Measurements from ENCODE around the gene WFDC9. TPM values are rescaled to one million over a fixed set of nuclear protein-coding genes. Genes with fewer than 3 reads are reported as not detected.
A peak's percentile ranks its signal among the peaks of the same experiment; 100 is the strongest.

The WFDC9 gene
- total RNA-seq, 1 experiment from 2014 or later = not detected

- TF ChIP-seq CTCF (conservative IDR thresholded peaks at IDR 0.05) = peak; percentile 84
- no peak for TF ChIP-seq EZH2 (IDR thresholded peaks at IDR 0.05; ENCODE audit: low read depth)
- Histone ChIP-seq H2AFZ (no peak within 1 kb of the TSS), H3K9me3 (ENCODE audit: insufficient read depth, low read depth) (no peaks in the 10 kb centered on the region), H3K4me2 (peak within 1 kb of the TSS; percentile 28; the same call in 1 of the 2 replicates), H3K4me3 (no peak within 1 kb of the TSS), H4K20me1 (ENCODE audit: insufficient read depth) (no peaks in the 10 kb centered on the region), H3K9me2 (ENCODE audit: insufficient read depth) (no peaks in the 10 kb centered on the region; the same call in 1 of the 2 replicates), H3K79me2 (ENCODE audit: low read depth) (no peaks in the 10 kb centered on the region), H3K4me1 (replicated peaks; ENCODE audit: insufficient read depth) (no peaks in the 10 kb centered on the region), H3F3A (ENCODE audit: insufficient read depth, low read depth) (no peaks in the 10 kb centered on the region), H3K27ac (no peak within 1 kb of the TSS), H3K36me3 (ENCODE audit: low read depth) (no peaks in the 10 kb centered on the region), H3K27me3 (ENCODE audit: insufficient read depth, low read depth) (peaks cover 7% of the 10 kb centered on the region; the same call in 1 of the 2 replicates)
- CTCF ChIA-PET = interaction anchor here (1.0 kb wide), 1 partner anchor 141 kb away, joined by 4 read pairs; no protein-coding TSS in a partner anchor
- BruUV-seq (replicated peaks) = no TSS peak
- POLR2A ChIA-PET (ENCODE audit: unreplicated experiment) = interaction anchor here (0.6 to 0.7 kb wide), 3 partner anchors 125 to 255 kb away, joined by 3 to 13 read pairs (median 5); no protein-coding TSS in a partner anchor
- intact Hi-C loops (cut with micrococcal nuclease; ENCODE audit: unreplicated experiment) = loop anchor here (10.0 kb wide), 1 partner anchor 165 kb away; the partner anchor contains the start of gene WFDC2
- peak; percentile 50 to 55 for DNase-seq
These were observed 1.5 kb downstream of the WFDC9 start, which contains the start of gene WFDC10A for GRCh38 chr20:45629496-45630100. Gene WFDC10A, plus strand, starts transcription at chr20:45629739. Its CDS starts 75 bp downstream, at chr20:45629814.

DNA sequence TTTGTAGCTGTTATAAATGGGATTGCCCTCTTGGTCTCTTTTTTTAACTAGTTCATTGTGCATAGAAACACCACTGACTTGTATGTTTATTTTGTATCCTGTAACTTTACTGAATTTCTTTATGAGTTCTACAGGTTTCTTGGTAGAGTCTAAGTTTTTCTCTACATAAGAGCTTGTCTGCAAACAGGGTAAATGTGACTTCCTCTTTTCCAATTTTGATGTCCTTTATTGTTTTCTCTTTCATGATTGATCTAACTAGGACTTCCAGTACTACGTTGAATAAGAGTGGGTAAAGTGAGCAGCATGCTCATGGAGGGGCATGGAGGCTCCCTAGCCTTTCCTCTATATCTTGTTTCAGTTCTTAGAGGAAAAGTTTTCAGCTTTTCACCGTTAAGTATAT is 4.5 kb downstream of the WFDC9 start:
- TF ChIP-seq EZH2 (IDR thresholded peaks at IDR 0.05; ENCODE audit: low read depth) = no peak
- TF ChIP-seq CTCF (conservative IDR thresholded peaks at IDR 0.05) = no peak
- H2AFZ ChIP-seq = no peak overlapping the region

GRCh38 chr20:45621593-45621992 is 9.5 kb downstream of the WFDC9 start:
- Histone ChIP-seq H3K9me3 (ENCODE audit: insufficient read depth, low read depth) (0 out of 2 replicates have a peak, but pooled peaks cover 2% of the 10 kb centered on the region), H4K20me1 (ENCODE audit: insufficient read depth) (no peaks in the 10 kb centered on the region), H3K27ac (no peak overlapping the region), H3K27me3 (ENCODE audit: insufficient read depth, low read depth) (no peaks in the 10 kb centered on the region), H3K36me3 (ENCODE audit: low read depth) (no peaks in the 10 kb centered on the region), H2AFZ (no peak overlapping the region), H3K79me2 (ENCODE audit: low read depth) (no peaks in the 10 kb centered on the region), H3K4me3 (no peak overlapping the region), H3K4me2 (no peak overlapping the region), H3K9me2 (ENCODE audit: insufficient read depth) (no peaks in the 10 kb centered on the region; the same call in 1 of the 2 replicates), H3F3A (ENCODE audit: insufficient read depth, low read depth) (no peaks in the 10 kb centered on the region), H3K4me1 (replicated peaks; ENCODE audit: insufficient read depth) (no peaks in the 10 kb centered on the region)
- intact Hi-C loops (cut with micrococcal nuclease; ENCODE audit: unreplicated experiment) = loop anchor here (10.0 kb wide), 1 partner anchor 157 kb away; the partner anchor contains the start of gene WFDC2
- no peak for DNase-seq
- CTCF ChIA-PET = no interaction called here
- BruUV-seq (replicated peaks) = no TSS peak
- POLR2A ChIA-PET (ENCODE audit: unreplicated experiment) = no interaction called here
- no peak for TF ChIP-seq EZH2 (IDR thresholded peaks at IDR 0.05; ENCODE audit: low read depth)
- no peak for TF ChIP-seq CTCF (conservative IDR thresholded peaks at IDR 0.05)

More for the DNA sequence above, 4.5 kb downstream of the WFDC9 start:
- no peak for DNase-seq
- ChIA-PET CTCF (no interaction called here), POLR2A (ENCODE audit: unreplicated experiment) (no interaction called here)
- Histone ChIP-seq H3K36me3 (ENCODE audit: low read depth) (no peaks in the 10 kb centered on the region), H3K4me2 (no peak overlapping the region), H3K4me3 (no peak overlapping the region), H3F3A (ENCODE audit: insufficient read depth, low read depth) (no peaks in the 10 kb centered on the region), H3K9me2 (ENCODE audit: insufficient read depth) (no peaks in the 10 kb centered on the region; the same call in 1 of the 2 replicates), H4K20me1 (ENCODE audit: insufficient read depth) (no peaks in the 10 kb centered on the region), H3K9me3 (ENCODE audit: insufficient read depth, low read depth) (no peaks in the 10 kb centered on the region), H3K79me2 (ENCODE audit: low read depth) (no peaks in the 10 kb centered on the region), H3K27me3 (ENCODE audit: insufficient read depth, low read depth) (peaks cover 4% of the 10 kb centered on the region; the same call in 1 of the 2 replicates), H3K27ac (no peak overlapping the region), H3K4me1 (replicated peaks; ENCODE audit: insufficient read depth) (no peaks in the 10 kb centered on the region)
- BruUV-seq (replicated peaks) = no TSS peak
- intact Hi-C loops (cut with micrococcal nuclease; ENCODE audit: unreplicated experiment) = loop anchor here (10.0 kb wide), 1 partner anchor 162 kb away; the partner anchor contains the start of gene WFDC2
